Upper lobe of right lung (tissue), 1 donor: ENCODE measurements around the gene CNTNAP2. TPM values are rescaled to one million over a fixed set of nuclear protein-coding genes. Genes with fewer than 3 reads are reported as not detected.

Source experiments
- ATAC-seq: fragments of 200-7000 bp; cut with Tn5 transposase; one replicate; pipeline ENCODE4 v1.9.1; 2020; ENCODE audit warnings: mild to moderate bottlenecking, moderate library complexity
- DNase-seq: peaks from one replicate; pipeline ENCODE4 v3.0.0-alpha.2; 2020
- H3K27ac ChIP-seq: fragments of 200-600 bp; one replicate; pipeline ENCODE4 v1.8.0; 2022
- H3K27me3 ChIP-seq: fragments of 200-600 bp; one replicate; pipeline ENCODE4 v1.8.0; 2022; ENCODE audit warnings: mild to moderate bottlenecking
- H3K36me3 ChIP-seq: fragments of 200-600 bp; one replicate; pipeline ENCODE4 v1.8.0; 2022
- H3K4me1 ChIP-seq: fragments of 200-600 bp; one replicate; pipeline ENCODE4 v1.8.0; 2022
- H3K4me3 ChIP-seq: fragments of 200-600 bp; one replicate; pipeline ENCODE4 v1.8.0; 2022; ENCODE audit warnings: mild to moderate bottlenecking
- H3K9me3 ChIP-seq: fragments of 200-600 bp; one replicate; pipeline ENCODE4 v1.8.0; 2022
- CTCF ChIP-seq: fragments of 200-600 bp; IDR thresholded peaks from one replicate; pipeline ENCODE4 v1.8.0; 2022; ENCODE audit warnings: antibody characterized with exemption
- intact Hi-C: fragments of 100-400 bp; cut with DNase I; formaldehyde crosslinking; loops from one replicate; pipeline ENCODE4 v1.11.0; 2022
- total RNA-seq: library from RNA; stranded (reverse); fragmentation: NEBNext Ultra II Directional; extraction: Animal tissue kit (Norgen Biotek cat#: 25700); gene quantifications from one replicate; pipeline ENCODE4 v1.2.1, GENCODE V29; 2021
- donor health status: DM: no; HTN: yes; CAD: no; lungs with severe emphysema.

The CNTNAP2 gene
- total RNA-seq, 1 donor from 2014 or later, result 0.41 TPM

GRCh38 chr7:148230296-148230695, 2113.7 kb downstream of the CNTNAP2 start:
- Histone ChIP-seq H3K27ac (no peak overlapping the region), H3K27me3 (no peaks in the 10 kb centered on the region)
- intact Hi-C loops, result no loop called here

GRCh38 chr7:148230883-148231282, 2114.3 kb downstream of the CNTNAP2 start:
- no peak for TF ChIP-seq CTCF
- ATAC-seq (no peak), DNase-seq (no peak)
- no peaks in the 10 kb centered on the region for H3K27me3 ChIP-seq
- H3K9me3 ChIP-seq, result no peaks in the 10 kb centered on the region
- no peaks in the 10 kb centered on the region for H3K36me3 ChIP-seq
- H3K4me3 ChIP-seq, result no peak overlapping the region
- no peaks in the 10 kb centered on the region for H3K4me1 ChIP-seq
- H3K27ac ChIP-seq, result no peak overlapping the region
- intact Hi-C loops, result no loop called here

More at GRCh38 chr7:148230296-148230695, 2113.7 kb downstream of the CNTNAP2 start:
- H3K36me3 ChIP-seq, result no peaks in the 10 kb centered on the region
- no peak overlapping the region for H3K4me3 ChIP-seq
- H3K4me1 ChIP-seq, result no peaks in the 10 kb centered on the region
- ATAC-seq, result no peak
- TF ChIP-seq CTCF, result no peak
- H3K9me3 ChIP-seq, result no peaks in the 10 kb centered on the region
- no peak for DNase-seq

- H3K27me3 ChIP-seq, result no peaks in the 10 kb centered on the region
- H3K4me1 ChIP-seq, result no peaks in the 10 kb centered on the region
- no peak overlapping the region for H3K4me3 ChIP-seq
- DNase-seq (no peak), ATAC-seq (no peak)
- TF ChIP-seq CTCF, result no peak
- intact Hi-C loops, result no loop called here
- H3K36me3 ChIP-seq, result no peaks in the 10 kb centered on the region
- no peaks in the 10 kb centered on the region for H3K9me3 ChIP-seq
- no peak overlapping the region for H3K27ac ChIP-seq
These were observed 2116.2 kb downstream of the CNTNAP2 start for GRCh38 chr7:148232784-148233183.

GRCh38 chr7:148234715-148235114, 2118.1 kb downstream of the CNTNAP2 start:
- intact Hi-C loops, result no loop called here
- no peaks in the 10 kb centered on the region for H3K4me1 ChIP-seq
- no peaks in the 10 kb centered on the region for H3K27me3 ChIP-seq
- TF ChIP-seq CTCF, result no peak
- H3K4me3 ChIP-seq, result no peak overlapping the region
- H3K9me3 ChIP-seq, result no peaks in the 10 kb centered on the region
- DNase-seq, result no peak
- H3K27ac ChIP-seq, result no peak overlapping the region
- ATAC-seq, result no peak
- no peaks in the 10 kb centered on the region for H3K36me3 ChIP-seq

GRCh38 chr7:148238761-148239325, 2122.2 kb downstream of the CNTNAP2 start:
- H3K4me1 ChIP-seq, result no peaks in the 10 kb centered on the region
- no peak for ATAC-seq
- TF ChIP-seq CTCF, result no peak

More at GRCh38 chr7:148238761-148239325, 2122.2 kb downstream of the CNTNAP2 start:
- no peaks in the 10 kb centered on the region for H3K27me3 ChIP-seq
- DNase-seq, result no peak
- no peak overlapping the region for H3K27ac ChIP-seq
- no peaks in the 10 kb centered on the region for H3K36me3 ChIP-seq
- intact Hi-C loops, result no loop called here
- H3K4me3 ChIP-seq, result no peak overlapping the region
- H3K9me3 ChIP-seq, result no peaks in the 10 kb centered on the region
